Stimulated activated memory B cell treated with anti-CD40 and anti-IgM and Interleukin-4, amounts not matched to agents 10 μg/mL and 1 μg/mL and 100 μg/mL, for 72 hours (primary cell): Measurements from ENCODE around the gene HTT-AS.

Source experiments
- ATAC-seq: fragments of 150-1000 bp; cut with Tn5 transposase; 2 replicates; pipeline ENCODE4 v1.10.0; 2021
- H3K27ac Mint-ChIP-seq: one replicate; pipeline ENCODE4 v1.8.0; 2022; ENCODE audit warnings: mild to moderate bottlenecking, mixed read lengths
- H3K27me3 Mint-ChIP-seq: one replicate; pipeline ENCODE4 v1.8.0; 2022; ENCODE audit warnings: mixed read lengths
- H3K36me3 Mint-ChIP-seq: one replicate; pipeline ENCODE4 v1.8.0; 2022; ENCODE audit warnings: mixed read lengths
- H3K4me1 Mint-ChIP-seq: one replicate; pipeline ENCODE4 v1.8.0; 2022; ENCODE audit warnings: mixed read lengths
- H3K4me3 Mint-ChIP-seq: one replicate; pipeline ENCODE4 v1.8.0; 2022; ENCODE audit warnings: mild to moderate bottlenecking, moderate library complexity, mixed read lengths
- H3K9me3 Mint-ChIP-seq: one replicate; pipeline ENCODE4 v1.8.0; 2022; ENCODE audit warnings: mixed read lengths

HTT-AS gene

GRCh38 chr4:3031357-3032082 lies 42.8 kb downstream of the HTT-AS start:
- H3K9me3 Mint-ChIP-seq = no peaks in the 10 kb centered on the region
- peaks cover 8% of the 10 kb centered on the region for H3K4me1 Mint-ChIP-seq
- H3K27ac Mint-ChIP-seq = no peak overlapping the region
- no peak for ATAC-seq
- H3K27me3 Mint-ChIP-seq = peaks cover 14% of the 10 kb centered on the region
- no peak overlapping the region for H3K4me3 Mint-ChIP-seq
- no peaks in the 10 kb centered on the region for H3K36me3 Mint-ChIP-seq

DNA sequence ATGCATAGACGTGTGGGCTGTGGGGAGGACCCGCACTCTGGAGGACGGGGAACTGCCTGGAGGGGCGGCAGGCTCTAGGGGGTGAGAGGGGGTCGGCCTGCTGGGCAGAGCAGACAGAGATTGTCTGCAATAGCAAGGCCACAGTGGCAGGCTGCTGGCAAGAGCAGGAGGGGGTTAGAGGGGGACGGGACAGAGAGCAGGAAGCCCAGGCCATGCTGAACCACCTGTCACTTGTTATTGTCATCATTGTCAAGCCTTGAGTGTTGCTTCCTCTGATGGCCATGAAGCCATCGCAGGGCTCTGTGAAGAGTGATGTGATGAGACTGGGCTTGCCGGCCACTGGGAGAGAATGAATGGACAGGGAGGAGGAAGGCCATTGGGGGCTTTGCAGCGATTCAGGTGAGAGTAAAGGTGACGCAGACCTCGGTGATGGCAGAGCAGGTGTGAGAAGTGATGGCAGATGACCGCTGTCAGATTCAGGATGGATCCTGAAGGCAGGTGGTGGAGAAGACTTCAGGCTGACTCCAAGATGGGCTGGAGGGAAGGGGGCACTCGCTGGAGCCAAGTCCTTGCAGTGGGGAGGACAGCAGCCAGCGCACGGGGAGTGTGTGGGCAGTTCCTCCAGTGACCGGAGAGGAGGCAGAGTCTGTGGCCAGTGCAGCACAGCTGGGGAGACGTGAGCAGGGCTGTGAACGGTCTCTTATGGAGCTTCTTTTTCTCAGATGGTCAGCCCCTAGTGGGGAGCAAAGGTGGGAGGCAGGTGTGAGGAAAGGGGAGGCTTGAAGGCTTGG lies 43.6 kb downstream of the HTT-AS start:
- Mint-ChIP-seq H3K27me3 (peaks cover 14% of the 10 kb centered on the region), H3K27ac (no peak overlapping the region), H3K4me3 (no peak overlapping the region), H3K36me3 (no peaks in the 10 kb centered on the region), H3K9me3 (no peaks in the 10 kb centered on the region), H3K4me1 (peaks cover 1% of the 10 kb centered on the region)
- no peak for ATAC-seq

DNA sequence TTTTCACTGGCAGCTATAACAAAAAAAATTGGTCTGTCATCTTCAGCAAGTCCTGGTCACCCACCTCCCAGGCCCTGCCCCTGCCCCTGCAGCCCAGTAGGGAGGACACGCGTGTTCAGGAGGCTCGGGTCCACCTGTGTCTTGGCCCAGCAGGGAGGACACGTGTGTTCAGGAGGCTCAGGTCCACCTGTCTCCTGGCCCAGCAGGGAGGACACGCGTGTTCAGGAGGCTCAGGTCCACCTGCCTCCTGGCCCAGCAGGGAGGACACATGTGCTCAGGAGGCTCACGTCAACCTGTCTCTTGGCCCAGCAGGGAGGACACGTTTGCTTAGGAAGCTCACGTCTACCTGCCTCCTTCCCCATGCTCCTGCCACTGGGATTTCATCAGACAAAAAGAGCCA lies 44.9 kb downstream of the HTT-AS start:
- H3K9me3 Mint-ChIP-seq = no peaks in the 10 kb centered on the region
- no peak for ATAC-seq
- H3K27me3 Mint-ChIP-seq = peaks cover 15% of the 10 kb centered on the region

GRCh38 chr4:3026540-3026939 lies 47.8 kb downstream of the HTT-AS start:
- Mint-ChIP-seq H3K27me3 (peaks cover 44% of the 10 kb centered on the region), H3K4me3 (no peak overlapping the region), H3K36me3 (peaks cover 9% of the 10 kb centered on the region), H3K27ac (no peak overlapping the region), H3K9me3 (peaks cover 9% of the 10 kb centered on the region), H3K4me1 (no peaks in the 10 kb centered on the region)
- no peak for ATAC-seq

More for the DNA sequence above, 44.9 kb downstream of the HTT-AS start:
- no peak overlapping the region for H3K4me3 Mint-ChIP-seq
- no peaks in the 10 kb centered on the region for H3K4me1 Mint-ChIP-seq
- H3K27ac Mint-ChIP-seq = no peak overlapping the region
- H3K36me3 Mint-ChIP-seq = no peaks in the 10 kb centered on the region

- Mint-ChIP-seq H3K27me3 (peaks cover 46% of the 10 kb centered on the region), H3K4me1 (no peaks in the 10 kb centered on the region), H3K9me3 (peaks cover 9% of the 10 kb centered on the region), H3K27ac (no peak overlapping the region), H3K36me3 (peaks cover 9% of the 10 kb centered on the region), H3K4me3 (no peak overlapping the region)
- no peak for ATAC-seq
Measured at GRCh38 chr4:3025881-3026280, 48.5 kb downstream of the HTT-AS start.

DNA sequence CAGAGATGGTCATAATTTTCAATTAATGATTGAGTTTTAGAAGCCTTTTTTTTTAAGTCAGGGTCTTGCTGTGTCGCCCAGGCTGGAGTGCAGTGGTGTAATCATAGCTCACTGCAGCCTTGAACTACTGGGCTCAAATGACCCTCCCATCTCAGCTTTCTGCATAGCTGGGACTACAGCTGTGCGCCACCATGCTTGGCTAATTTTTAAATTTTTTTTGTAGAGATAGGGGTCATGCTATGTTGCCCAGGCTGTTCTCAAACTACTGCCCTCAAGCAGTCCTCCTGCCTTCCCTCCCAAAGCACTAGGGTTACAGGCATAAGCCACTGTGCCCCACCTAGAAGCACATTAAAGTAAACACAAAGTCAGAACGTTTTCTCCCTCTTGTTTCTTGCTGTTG lies 51.7 kb downstream of the HTT-AS start:
- Mint-ChIP-seq H3K27ac (no peak overlapping the region), H3K9me3 (peaks cover 9% of the 10 kb centered on the region), H3K36me3 (peaks cover 9% of the 10 kb centered on the region), H3K27me3 (peaks cover 42% of the 10 kb centered on the region), H3K4me1 (peaks cover 11% of the 10 kb centered on the region), H3K4me3 (no peak overlapping the region)
- no peak for ATAC-seq

DNA sequence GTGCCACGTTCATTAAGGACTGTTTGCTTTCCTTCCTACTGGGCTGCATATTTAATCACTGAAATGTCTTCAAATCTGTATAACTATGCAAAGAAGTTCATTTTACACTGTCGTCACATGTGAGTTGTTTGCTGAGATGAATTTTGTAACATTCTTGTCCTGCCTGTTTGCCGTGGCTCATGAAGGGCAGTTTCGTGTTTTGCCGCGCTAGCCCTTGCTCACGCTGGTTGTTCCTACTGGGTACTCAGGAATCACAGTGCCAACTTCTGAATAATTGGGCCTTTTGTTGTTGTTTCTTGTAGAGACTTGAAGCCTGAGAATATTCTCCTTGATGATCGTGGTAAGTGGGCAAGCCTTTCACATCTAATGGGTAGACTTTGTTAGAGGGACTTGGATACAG lies 52.2 kb downstream of the HTT-AS start:
- no peak overlapping the region for H3K4me3 Mint-ChIP-seq
- H3K36me3 Mint-ChIP-seq = peaks cover 9% of the 10 kb centered on the region
- no peak for ATAC-seq
- H3K27ac Mint-ChIP-seq = no peak overlapping the region
- peaks cover 42% of the 10 kb centered on the region for H3K27me3 Mint-ChIP-seq
- H3K9me3 Mint-ChIP-seq = peaks cover 9% of the 10 kb centered on the region
- H3K4me1 Mint-ChIP-seq = peaks cover 11% of the 10 kb centered on the region

GRCh38 chr4:3021627-3022026 lies 52.7 kb downstream of the HTT-AS start:
- Mint-ChIP-seq H3K36me3 (peaks cover 9% of the 10 kb centered on the region), H3K27ac (no peak overlapping the region), H3K4me1 (peaks cover 11% of the 10 kb centered on the region), H3K9me3 (peaks cover 9% of the 10 kb centered on the region), H3K4me3 (no peak overlapping the region), H3K27me3 (peaks cover 42% of the 10 kb centered on the region)
- no peak for ATAC-seq

DNA sequence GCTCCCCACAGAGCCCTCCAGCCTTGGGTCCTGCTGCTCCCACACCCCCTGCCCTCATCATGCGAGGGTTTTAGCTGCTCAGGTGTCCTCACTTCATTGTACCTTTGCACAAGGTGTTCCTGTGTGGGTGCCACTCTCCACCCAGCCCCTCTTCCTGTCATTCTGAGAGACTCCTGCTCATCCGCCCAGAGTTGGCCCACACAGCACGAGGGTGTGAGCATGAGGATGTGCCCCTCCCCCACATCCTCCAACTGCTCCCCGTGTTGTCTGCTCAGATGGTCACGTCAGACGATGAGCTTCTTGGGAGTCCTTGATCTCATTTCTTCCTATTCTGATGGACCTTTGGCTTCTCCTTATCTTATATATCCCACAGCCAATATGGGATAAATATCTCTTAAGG lies 53.2 kb downstream of the HTT-AS start:
- ATAC-seq = no peak
- H3K36me3 Mint-ChIP-seq = peaks cover 9% of the 10 kb centered on the region
- H3K4me3 Mint-ChIP-seq = no peak overlapping the region
- H3K4me1 Mint-ChIP-seq = peaks cover 11% of the 10 kb centered on the region
- H3K9me3 Mint-ChIP-seq = peaks cover 9% of the 10 kb centered on the region
- H3K27me3 Mint-ChIP-seq = peaks cover 42% of the 10 kb centered on the region
- H3K27ac Mint-ChIP-seq = no peak overlapping the region

DNA sequence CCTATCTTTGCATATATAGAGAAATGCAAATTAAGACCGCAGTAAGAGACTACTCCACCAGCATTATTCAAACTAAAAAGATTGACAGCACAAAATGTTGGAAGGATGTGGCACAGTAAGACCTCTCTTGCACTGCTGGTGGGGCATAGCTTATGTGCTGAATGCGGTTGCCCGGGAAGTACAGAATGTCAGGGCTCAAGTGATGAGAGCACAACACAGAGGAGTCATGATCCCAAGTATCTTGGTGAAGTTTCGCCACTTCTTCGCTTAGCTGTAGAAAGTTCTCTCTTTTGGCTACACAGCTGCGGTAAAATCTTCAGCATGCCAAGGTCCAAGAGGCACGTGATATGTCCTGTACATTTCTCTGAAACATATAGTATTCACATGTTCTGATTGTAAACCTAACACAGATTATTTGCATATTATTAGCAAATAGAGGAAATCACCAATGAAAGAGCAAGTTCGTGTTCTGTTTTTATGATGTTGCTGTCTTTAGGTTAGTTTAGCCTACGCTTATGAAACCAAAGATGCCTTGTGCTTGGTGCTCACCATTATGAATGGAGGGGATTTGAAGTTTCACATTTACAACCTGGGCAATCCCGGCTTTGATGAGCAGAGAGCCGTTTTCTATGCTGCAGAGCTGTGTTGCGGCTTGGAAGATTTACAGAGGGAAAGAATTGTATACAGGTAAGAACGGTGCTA lies 55.0 kb downstream of the HTT-AS start:
- peaks cover 9% of the 10 kb centered on the region for H3K9me3 Mint-ChIP-seq
- no peak overlapping the region for H3K27ac Mint-ChIP-seq
- ATAC-seq = peak; percentile 60
- H3K4me1 Mint-ChIP-seq = peaks cover 11% of the 10 kb centered on the region
- H3K27me3 Mint-ChIP-seq = peaks cover 48% of the 10 kb centered on the region
- H3K4me3 Mint-ChIP-seq = no peak overlapping the region
- H3K36me3 Mint-ChIP-seq = peaks cover 9% of the 10 kb centered on the region

DNA sequence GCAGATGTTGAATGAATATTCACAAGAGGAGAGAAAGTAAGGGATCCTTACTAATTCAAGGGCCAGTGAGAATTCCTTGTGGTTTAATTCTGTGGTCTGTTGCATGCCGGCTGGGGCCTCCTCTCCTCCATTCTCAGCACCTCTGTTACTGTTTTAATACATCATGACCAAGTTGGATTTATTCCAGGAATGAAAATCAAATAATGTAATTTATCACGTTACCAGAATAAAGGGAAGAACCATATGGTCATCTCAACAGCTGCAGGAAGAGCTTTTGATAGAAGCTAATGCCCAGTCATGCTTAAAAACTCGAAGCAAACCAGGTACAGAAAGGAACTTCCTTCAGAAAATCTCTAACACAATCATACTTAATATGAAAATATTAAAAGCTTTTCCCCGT lies 56.8 kb downstream of the HTT-AS start:
- no peak for ATAC-seq
- H3K4me3 Mint-ChIP-seq = no peak overlapping the region
- peaks cover 22% of the 10 kb centered on the region for H3K4me1 Mint-ChIP-seq
- no peak overlapping the region for H3K27ac Mint-ChIP-seq
- no peaks in the 10 kb centered on the region for H3K9me3 Mint-ChIP-seq
- peaks cover 39% of the 10 kb centered on the region for H3K27me3 Mint-ChIP-seq
- no peaks in the 10 kb centered on the region for H3K36me3 Mint-ChIP-seq

DNA sequence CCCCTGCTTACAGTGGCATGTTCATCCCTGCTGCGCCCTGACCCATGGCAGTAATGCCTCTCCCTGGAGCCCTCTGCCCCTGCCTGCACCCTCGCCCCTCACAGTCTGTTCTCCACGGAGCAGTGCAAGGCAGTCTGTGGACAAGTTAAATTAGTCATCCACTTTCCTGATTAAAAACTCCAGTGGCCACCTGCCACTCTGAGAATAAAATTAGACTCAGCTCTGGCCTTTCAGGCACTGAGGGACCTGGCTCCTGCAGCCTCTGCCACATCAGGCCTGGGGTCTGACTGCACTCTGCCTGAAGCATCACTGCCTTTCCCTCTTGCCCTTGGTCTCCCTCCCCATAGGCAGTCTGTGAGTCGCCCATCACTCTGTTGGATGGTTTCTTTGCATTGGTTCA lies 57.4 kb downstream of the HTT-AS start:
- H3K4me3 Mint-ChIP-seq = no peak overlapping the region
- no peaks in the 10 kb centered on the region for H3K9me3 Mint-ChIP-seq
- ATAC-seq = no peak
- no peaks in the 10 kb centered on the region for H3K36me3 Mint-ChIP-seq
- H3K4me1 Mint-ChIP-seq = peaks cover 22% of the 10 kb centered on the region
- H3K27me3 Mint-ChIP-seq = peaks cover 33% of the 10 kb centered on the region
- no peak overlapping the region for H3K27ac Mint-ChIP-seq

DNA sequence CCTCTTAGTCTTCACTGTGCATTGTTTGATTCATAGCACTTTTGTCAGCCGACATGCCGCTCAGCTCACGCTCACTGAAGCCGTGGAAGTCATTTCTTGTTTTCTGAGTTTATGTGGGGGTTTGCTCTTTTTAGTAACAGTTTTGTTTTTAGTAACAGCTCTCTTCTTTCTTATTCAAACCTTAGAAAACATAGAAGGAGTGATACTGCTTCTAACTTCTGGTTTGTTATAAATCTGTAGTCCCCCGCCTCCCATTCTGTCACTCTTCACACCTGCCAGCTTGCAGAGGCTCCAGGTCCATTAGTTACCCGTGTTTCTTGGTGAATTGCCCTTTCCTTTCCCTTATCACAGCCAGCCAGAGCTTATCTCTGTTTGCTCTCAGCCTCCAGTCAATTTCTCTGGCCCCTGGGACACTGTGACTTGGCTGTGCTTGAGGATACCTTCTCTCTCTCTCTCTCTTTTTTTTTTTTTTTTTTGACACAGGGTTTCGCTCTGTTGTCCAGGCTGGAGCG lies 60.4 kb downstream of the HTT-AS start:
- H3K27ac Mint-ChIP-seq = peak overlapping the region; percentile 33

More for the DNA sequence above, 60.4 kb downstream of the HTT-AS start:
- Mint-ChIP-seq H3K4me3 (no peak overlapping the region), H3K27me3 (peaks cover 33% of the 10 kb centered on the region), H3K4me1 (peaks cover 18% of the 10 kb centered on the region), H3K9me3 (no peaks in the 10 kb centered on the region), H3K36me3 (no peaks in the 10 kb centered on the region)
- peak; percentile 75 for ATAC-seq
